Esophagus squamous epithelium (tissue), 4 donors: Measurements from ENCODE around the gene SPATA9.

Source experiments
- CTCF ChIP-seq, 6 experiments: fragments of 450-650 bp in 4 of 6; fragments of 200-600 bp in 2 of 6; sonication (generic) in 2 of 6; IDR thresholded peaks; one replicate each; pipeline ENCODE4 v1.5.1; 2016 to 2019; ENCODE audit warnings: antibody characterized with exemption in 6 of 6, mild to moderate bottlenecking in 4 of 6, moderate library complexity in 4 of 6
- POLR2A ChIP-seq, 4 donors: fragments of 450-650 bp; IDR thresholded peaks; one replicate each; pipeline ENCODE4 v1.6.1; 2017; ENCODE audit warnings: antibody characterized with exemption in 4 of 4, mild to moderate bottlenecking in 4 of 4, moderate library complexity in 3 of 4

DNA sequence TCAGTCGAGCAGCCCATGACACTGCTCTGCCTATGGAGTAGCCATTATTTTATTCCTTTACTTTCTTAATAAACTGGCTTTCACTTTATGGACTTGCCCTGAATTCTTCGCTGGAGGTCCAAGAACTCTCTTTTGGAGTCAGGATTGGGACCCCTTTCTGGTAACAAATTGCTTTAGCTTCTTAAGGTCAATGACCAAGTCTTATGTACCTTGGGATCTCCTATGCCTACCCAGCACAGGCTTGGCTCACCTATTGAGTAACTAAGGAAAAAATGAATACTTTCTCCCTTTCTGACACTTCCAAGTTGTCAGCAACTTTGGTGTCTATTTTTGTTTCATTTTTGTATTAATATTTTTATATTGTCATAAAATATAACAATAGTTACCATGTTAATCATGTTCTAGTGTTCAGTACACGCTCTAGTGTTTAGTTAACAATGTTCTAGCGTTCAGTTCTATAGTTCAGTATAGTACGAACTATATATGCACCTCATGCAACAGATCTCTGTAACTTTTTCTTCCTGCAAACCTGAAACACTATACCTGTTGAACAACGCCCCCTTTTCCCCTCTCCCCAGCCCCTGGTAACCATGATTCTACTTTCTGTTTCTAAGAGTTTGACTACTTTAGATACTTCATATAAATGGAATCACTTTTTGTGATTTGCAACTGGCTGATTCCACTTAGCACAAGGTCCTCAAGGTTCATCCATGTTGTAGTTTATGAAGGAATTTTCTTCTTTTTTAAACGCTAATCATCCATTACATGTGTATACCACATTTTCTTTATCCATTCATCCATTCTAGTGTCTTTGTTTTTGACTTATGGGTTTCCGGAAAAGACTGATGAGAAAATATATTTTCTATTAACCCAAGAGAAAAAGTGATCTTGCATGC is 46.6 kb upstream of the SPATA9 start:
- no peak for TF ChIP-seq CTCF (IDR thresholded peaks at IDR 0.05)
- no peak for TF ChIP-seq POLR2A (IDR thresholded peaks at IDR 0.05)
